ENCODE measurements around the gene PDLIM3.

DNA sequence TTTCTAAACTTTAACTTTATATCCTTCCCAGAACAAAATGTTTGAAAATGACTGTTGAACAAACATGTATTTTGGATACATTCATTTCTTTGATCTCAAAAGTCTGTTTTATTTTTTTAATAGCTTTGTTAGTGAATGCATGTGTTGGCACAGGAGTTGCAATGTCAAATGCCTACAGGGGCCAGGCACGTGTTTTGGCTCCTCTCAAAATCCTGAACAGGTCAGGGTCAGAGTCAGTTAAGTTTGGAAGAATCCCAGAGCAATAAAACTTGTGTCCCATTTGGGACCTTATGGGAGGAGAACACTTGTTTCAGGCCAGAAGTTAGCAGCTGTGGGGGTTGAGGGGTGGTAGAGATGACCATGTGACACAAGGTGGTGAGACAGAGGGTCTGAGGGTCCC lies 34.7 kb downstream of the PDLIM3 start:
- no peak for TF ChIP-seq MAFK (conservative IDR thresholded peaks at IDR 0.05 in 1 of 2, IDR thresholded peaks at IDR 0.05 in 1 of 2; ENCODE audit: low read length in 2 of 2)
- TF ChIP-seq SALL1 (CRISPR knock-in tag; IDR thresholded peaks at IDR 0.05): no peak
- TF ChIP-seq, protein P1, sequence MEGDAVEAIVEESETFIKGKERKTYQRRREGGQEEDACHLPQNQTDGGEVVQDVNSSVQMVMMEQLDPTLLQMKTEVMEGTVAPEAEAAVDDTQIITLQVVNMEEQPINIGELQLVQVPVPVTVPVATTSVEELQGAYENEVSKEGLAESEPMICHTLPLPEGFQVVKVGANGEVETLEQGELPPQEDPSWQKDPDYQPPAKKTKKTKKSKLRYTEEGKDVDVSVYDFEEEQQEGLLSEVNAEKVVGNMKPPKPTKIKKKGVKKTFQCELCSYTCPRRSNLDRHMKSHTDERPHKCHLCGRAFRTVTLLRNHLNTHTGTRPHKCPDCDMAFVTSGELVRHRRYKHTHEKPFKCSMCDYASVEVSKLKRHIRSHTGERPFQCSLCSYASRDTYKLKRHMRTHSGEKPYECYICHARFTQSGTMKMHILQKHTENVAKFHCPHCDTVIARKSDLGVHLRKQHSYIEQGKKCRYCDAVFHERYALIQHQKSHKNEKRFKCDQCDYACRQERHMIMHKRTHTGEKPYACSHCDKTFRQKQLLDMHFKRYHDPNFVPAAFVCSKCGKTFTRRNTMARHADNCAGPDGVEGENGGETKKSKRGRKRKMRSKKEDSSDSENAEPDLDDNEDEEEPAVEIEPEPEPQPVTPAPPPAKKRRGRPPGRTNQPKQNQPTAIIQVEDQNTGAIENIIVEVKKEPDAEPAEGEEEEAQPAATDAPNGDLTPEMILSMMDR (CRISPR knock-in tag; IDR thresholded peaks at IDR 0.05): no peak
- TF ChIP-seq POLR2A (IDR thresholded peaks at IDR 0.05; ENCODE audit: insufficient read depth in 1 of 2, low read depth in 2 of 2, low read length in 2 of 2): no peak
- no peak for TF ChIP-seq CHD2 (IDR thresholded peaks at IDR 0.05; ENCODE audit: low read depth, low read length)
- TF ChIP-seq TCF7 (IDR thresholded peaks at IDR 0.05; ENCODE audit: low read depth): no peak
- no peak for TF ChIP-seq XBP1 (CRISPR knock-in tag; IDR thresholded peaks at IDR 0.05)
